SU-DHL-6 (cell line): ENCODE results near the gene CHD5.
"Not testable (repeated sequence)": the region's sequence is repeated elsewhere in the genome, so short reads cannot be mapped to it uniquely, and the experiment has no call there.

Source experiments
- EZH2phosphoT487 ChIP-seq: fragments of 200-600 bp; sonication (generic), shearing (Covaris generic); conservative IDR thresholded peaks from 2 replicates; pipeline ENCODE4 v1.6.1; 2018; ENCODE audit warnings: mild to moderate bottlenecking, antibody characterized with exemption, low read length, moderate library complexity, mixed read lengths
- TF ChIP-seq, protein P1 (sequence below): fragments of 200-600 bp; sonication (generic); IDR thresholded peaks from one replicate; pipeline ENCODE4 v1.5.1; 2017; ENCODE audit warnings: antibody characterized with exemption, mild to moderate bottlenecking, low read length, moderate library complexity; ENCODE audit not compliant: insufficient read depth, poor library complexity, severe bottlenecking

DNA sequence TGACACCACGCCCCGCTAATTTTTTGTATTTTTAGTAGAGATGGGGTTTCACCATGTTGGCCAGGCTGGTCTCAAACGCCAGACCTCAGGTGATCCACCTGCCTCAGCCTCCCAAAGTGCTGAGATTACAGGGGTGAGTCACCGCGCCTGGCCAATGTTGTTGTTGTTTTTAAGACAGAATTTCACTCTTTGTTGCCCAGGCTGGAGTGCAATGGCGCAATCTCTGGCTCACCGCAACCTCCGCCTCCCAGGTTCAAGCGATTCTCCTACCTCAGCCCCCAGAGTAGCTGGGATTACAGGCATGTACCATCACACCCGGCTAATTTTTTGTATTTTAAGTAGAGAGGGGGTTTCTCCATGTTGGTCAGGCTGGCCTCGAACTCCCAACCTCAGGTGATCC lies 39.5 kb upstream of the CHD5 start:
- TF ChIP-seq, protein P1, sequence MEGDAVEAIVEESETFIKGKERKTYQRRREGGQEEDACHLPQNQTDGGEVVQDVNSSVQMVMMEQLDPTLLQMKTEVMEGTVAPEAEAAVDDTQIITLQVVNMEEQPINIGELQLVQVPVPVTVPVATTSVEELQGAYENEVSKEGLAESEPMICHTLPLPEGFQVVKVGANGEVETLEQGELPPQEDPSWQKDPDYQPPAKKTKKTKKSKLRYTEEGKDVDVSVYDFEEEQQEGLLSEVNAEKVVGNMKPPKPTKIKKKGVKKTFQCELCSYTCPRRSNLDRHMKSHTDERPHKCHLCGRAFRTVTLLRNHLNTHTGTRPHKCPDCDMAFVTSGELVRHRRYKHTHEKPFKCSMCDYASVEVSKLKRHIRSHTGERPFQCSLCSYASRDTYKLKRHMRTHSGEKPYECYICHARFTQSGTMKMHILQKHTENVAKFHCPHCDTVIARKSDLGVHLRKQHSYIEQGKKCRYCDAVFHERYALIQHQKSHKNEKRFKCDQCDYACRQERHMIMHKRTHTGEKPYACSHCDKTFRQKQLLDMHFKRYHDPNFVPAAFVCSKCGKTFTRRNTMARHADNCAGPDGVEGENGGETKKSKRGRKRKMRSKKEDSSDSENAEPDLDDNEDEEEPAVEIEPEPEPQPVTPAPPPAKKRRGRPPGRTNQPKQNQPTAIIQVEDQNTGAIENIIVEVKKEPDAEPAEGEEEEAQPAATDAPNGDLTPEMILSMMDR = not testable (repeated sequence)
- TF ChIP-seq EZH2phosphoT487 = not testable (repeated sequence)
